ENCODE results near the gene SUCLG1.

SUCLG1 gene

GRCh38 chr2:84386336-84387040 lies 72.6 kb downstream of the SUCLG1 start:
- no peaks in the 10 kb centered on the region for H3K79me2 ChIP-seq (ENCODE audit: low read length)
- H3K9me3 ChIP-seq (ENCODE audit: insufficient read depth, low read length): no peaks in the 10 kb centered on the region
- no peak for TF ChIP-seq CTCF (IDR thresholded peaks at IDR 0.05; ENCODE audit: low read depth, low read length)
- H3K27ac ChIP-seq (ENCODE audit: low read length): no peak overlapping the region
- no peak overlapping the region for H3K4me3 ChIP-seq (ENCODE audit: low read length)
- H4K20me1 ChIP-seq (ENCODE audit: insufficient read depth, low read length): no peaks in the 10 kb centered on the region
- H3K4me2 ChIP-seq (ENCODE audit: low read length): no peak overlapping the region
- H2AFZ ChIP-seq (ENCODE audit: low read depth, low read length): no peak overlapping the region
- no peaks in the 10 kb centered on the region for H3K36me3 ChIP-seq (replicated peaks; ENCODE audit: low read depth, low read length)
- no peaks in the 10 kb centered on the region for H3K27me3 ChIP-seq (ENCODE audit: low read depth, low read length)
- no peak overlapping the region for H3K9ac ChIP-seq (ENCODE audit: low read length)
- H3K4me1 ChIP-seq (ENCODE audit: low read length): no peaks in the 10 kb centered on the region

GRCh38 chr2:84383271-84383670 lies 75.8 kb downstream of the SUCLG1 start:
- H3K27me3 ChIP-seq (ENCODE audit: low read depth, low read length): no peaks in the 10 kb centered on the region
- H2AFZ ChIP-seq (ENCODE audit: low read depth, low read length): no peak overlapping the region
- no peak overlapping the region for H3K27ac ChIP-seq (ENCODE audit: low read length)
- no peak overlapping the region for H3K9ac ChIP-seq (ENCODE audit: low read length)
- no peak overlapping the region for H3K4me2 ChIP-seq (ENCODE audit: low read length)
- H4K20me1 ChIP-seq (ENCODE audit: insufficient read depth, low read length): no peaks in the 10 kb centered on the region
- TF ChIP-seq EZH2phosphoT487 (IDR thresholded peaks at IDR 0.05; ENCODE audit: low read depth) (no peak), CTCF (IDR thresholded peaks at IDR 0.05; ENCODE audit: low read depth, low read length) (no peak)
- H3K36me3 ChIP-seq (replicated peaks; ENCODE audit: low read depth, low read length): no peaks in the 10 kb centered on the region
- H3K4me1 ChIP-seq (ENCODE audit: low read length): no peaks in the 10 kb centered on the region
- no peaks in the 10 kb centered on the region for H3K9me3 ChIP-seq (ENCODE audit: insufficient read depth, low read length)
- no peaks in the 10 kb centered on the region for H3K79me2 ChIP-seq (ENCODE audit: low read length)
- H3K4me3 ChIP-seq (ENCODE audit: low read length): no peak overlapping the region

GRCh38 chr2:84380875-84381274 lies 78.2 kb downstream of the SUCLG1 start:
- no peak overlapping the region for H3K27ac ChIP-seq (ENCODE audit: low read length)
- no peak overlapping the region for H3K4me3 ChIP-seq (ENCODE audit: low read length)
- H3K9me3 ChIP-seq (ENCODE audit: insufficient read depth, low read length): no peaks in the 10 kb centered on the region
- H3K4me1 ChIP-seq (ENCODE audit: low read length): no peaks in the 10 kb centered on the region
- H3K79me2 ChIP-seq (ENCODE audit: low read length): no peaks in the 10 kb centered on the region
- TF ChIP-seq CTCF (IDR thresholded peaks at IDR 0.05; ENCODE audit: low read depth, low read length) (no peak), EZH2phosphoT487 (IDR thresholded peaks at IDR 0.05; ENCODE audit: low read depth) (no peak)
- no peak overlapping the region for H3K9ac ChIP-seq (ENCODE audit: low read length)
- H3K4me2 ChIP-seq (ENCODE audit: low read length): no peak overlapping the region
- H3K27me3 ChIP-seq (ENCODE audit: low read depth, low read length): no peaks in the 10 kb centered on the region
- H4K20me1 ChIP-seq (ENCODE audit: insufficient read depth, low read length): no peaks in the 10 kb centered on the region
- no peaks in the 10 kb centered on the region for H3K36me3 ChIP-seq (replicated peaks; ENCODE audit: low read depth, low read length)
- no peak overlapping the region for H2AFZ ChIP-seq (ENCODE audit: low read depth, low read length)

- H3K9me3 ChIP-seq (ENCODE audit: insufficient read depth, low read length): no peaks in the 10 kb centered on the region
- H4K20me1 ChIP-seq (ENCODE audit: insufficient read depth, low read length): no peaks in the 10 kb centered on the region
- H2AFZ ChIP-seq (ENCODE audit: low read depth, low read length): no peak overlapping the region
- H3K4me1 ChIP-seq (ENCODE audit: low read length): no peaks in the 10 kb centered on the region
- H3K36me3 ChIP-seq (replicated peaks; ENCODE audit: low read depth, low read length): no peaks in the 10 kb centered on the region
- no peak overlapping the region for H3K4me3 ChIP-seq (ENCODE audit: low read length)
- no peak overlapping the region for H3K9ac ChIP-seq (ENCODE audit: low read length)
- H3K4me2 ChIP-seq (ENCODE audit: low read length): no peak overlapping the region
- TF ChIP-seq CTCF (IDR thresholded peaks at IDR 0.05; ENCODE audit: low read depth, low read length) (no peak), EZH2phosphoT487 (IDR thresholded peaks at IDR 0.05; ENCODE audit: low read depth) (no peak)
- H3K79me2 ChIP-seq (ENCODE audit: low read length): no peaks in the 10 kb centered on the region
- no peak overlapping the region for H3K27ac ChIP-seq (ENCODE audit: low read length)
- no peaks in the 10 kb centered on the region for H3K27me3 ChIP-seq (ENCODE audit: low read depth, low read length)
Observed at GRCh38 chr2:84378960-84379359, 80.1 kb downstream of the SUCLG1 start.
